ENCODE results near the gene SPDL1. TPM values are rescaled to one million over a fixed set of nuclear protein-coding genes. Genes with fewer than 3 reads are reported as not detected.

SPDL1 gene
- total and polyA plus RNA-seq, 2 donors from 2014 or later, result 3.2 to 6.8 TPM

GRCh38 chr5:169627551-169627950 is 44.0 kb downstream of the SPDL1 start:
- H3K27me3 ChIP-seq (ENCODE audit: control insufficient read depth, insufficient read depth, low read length), result no peaks in the 10 kb centered on the region
- H3K27ac ChIP-seq (ENCODE audit: low read depth in 2 of 2, low read length in 2 of 2), result no peak overlapping the region
- H3K9me3 ChIP-seq (ENCODE audit: control insufficient read depth in 2 of 3, insufficient read depth in 1 of 3, low read length in 3 of 3), result no peaks in the 10 kb centered on the region
- H3K36me3 ChIP-seq (ENCODE audit: control insufficient read depth in 2 of 3, insufficient read depth in 3 of 3, low read length in 3 of 3), result no peaks in the 10 kb centered on the region
- TF ChIP-seq CTCF (IDR thresholded peaks at IDR 0.05; ENCODE audit: borderline replicate concordance, extremely low read depth, insufficient read depth), result no peak
- no peak overlapping the region for H3K9ac ChIP-seq (ENCODE audit: low read length in 3 of 3)
- no peak overlapping the region for H3K4me3 ChIP-seq (ENCODE audit: low read length in 3 of 3)
- FAIRE-seq, result no peak
- no peak for DNase-seq
- no peaks in the 10 kb centered on the region for H3K4me1 ChIP-seq (ENCODE audit: control insufficient read depth in 2 of 3, insufficient read depth in 2 of 3, low read depth in 1 of 3, low read length in 3 of 3)
- intact Hi-C loops (cut with DNase I), result no loop called here

- Histone ChIP-seq H3K4me3 (ENCODE audit: low read length in 3 of 3) (no peak overlapping the region), H3K4me1 (ENCODE audit: control insufficient read depth in 2 of 3, insufficient read depth in 2 of 3, low read depth in 1 of 3, low read length in 3 of 3) (no peaks in the 10 kb centered on the region), H3K36me3 (ENCODE audit: control insufficient read depth in 2 of 3, insufficient read depth in 3 of 3, low read length in 3 of 3) (no peaks in the 10 kb centered on the region), H3K9ac (ENCODE audit: low read length in 3 of 3) (no peak overlapping the region), H3K9me3 (ENCODE audit: control insufficient read depth in 2 of 3, insufficient read depth in 1 of 3, low read length in 3 of 3) (no peaks in the 10 kb centered on the region), H3K27ac (ENCODE audit: low read depth in 2 of 2, low read length in 2 of 2) (no peak overlapping the region), H3K27me3 (ENCODE audit: control insufficient read depth, insufficient read depth, low read length) (no peaks in the 10 kb centered on the region)
- DNase-seq, result no peak
- no peak for TF ChIP-seq CTCF (IDR thresholded peaks at IDR 0.05; ENCODE audit: borderline replicate concordance, extremely low read depth, insufficient read depth)
- intact Hi-C loops (cut with DNase I), result no loop called here
- no peak for FAIRE-seq
Measured at GRCh38 chr5:169628892-169629291, 45.3 kb downstream of the SPDL1 start.

- no peaks in the 10 kb centered on the region for H3K27me3 ChIP-seq (ENCODE audit: control insufficient read depth, insufficient read depth, low read length)
- TF ChIP-seq CTCF (IDR thresholded peaks at IDR 0.05; ENCODE audit: borderline replicate concordance, extremely low read depth, insufficient read depth), result no peak
- DNase-seq (no peak), FAIRE-seq (no peak)
- H3K4me1 ChIP-seq (ENCODE audit: control insufficient read depth in 2 of 3, insufficient read depth in 2 of 3, low read depth in 1 of 3, low read length in 3 of 3), result no peaks in the 10 kb centered on the region
- no peak overlapping the region for H3K4me3 ChIP-seq (ENCODE audit: low read length in 3 of 3)
- H3K27ac ChIP-seq (ENCODE audit: low read depth in 2 of 2, low read length in 2 of 2), result no peak overlapping the region
- intact Hi-C loops (cut with DNase I), result no loop called here
- H3K9me3 ChIP-seq (ENCODE audit: control insufficient read depth in 2 of 3, insufficient read depth in 1 of 3, low read length in 3 of 3), result no peaks in the 10 kb centered on the region
- no peak overlapping the region for H3K9ac ChIP-seq (ENCODE audit: low read length in 3 of 3)
- no peaks in the 10 kb centered on the region for H3K36me3 ChIP-seq (ENCODE audit: control insufficient read depth in 2 of 3, insufficient read depth in 3 of 3, low read length in 3 of 3)
Measured at GRCh38 chr5:169629847-169630548, 46.4 kb downstream of the SPDL1 start.

- no peak overlapping the region for H3K27ac ChIP-seq (ENCODE audit: low read depth in 2 of 2, low read length in 2 of 2)
- H3K9me3 ChIP-seq (ENCODE audit: control insufficient read depth in 2 of 3, insufficient read depth in 1 of 3, low read length in 3 of 3), result no peaks in the 10 kb centered on the region
- H3K9ac ChIP-seq (ENCODE audit: low read length in 3 of 3), result no peak overlapping the region
- TF ChIP-seq CTCF (IDR thresholded peaks at IDR 0.05; ENCODE audit: borderline replicate concordance, extremely low read depth, insufficient read depth), result no peak
- no peak for DNase-seq
- no peaks in the 10 kb centered on the region for H3K4me1 ChIP-seq (ENCODE audit: control insufficient read depth in 2 of 3, insufficient read depth in 2 of 3, low read depth in 1 of 3, low read length in 3 of 3)
- H3K4me3 ChIP-seq (ENCODE audit: low read length in 3 of 3), result no peak overlapping the region
- intact Hi-C loops (cut with DNase I), result no loop called here
- no peaks in the 10 kb centered on the region for H3K27me3 ChIP-seq (ENCODE audit: control insufficient read depth, insufficient read depth, low read length)
- no peak for FAIRE-seq
- H3K36me3 ChIP-seq (ENCODE audit: control insufficient read depth in 2 of 3, insufficient read depth in 3 of 3, low read length in 3 of 3), result no peaks in the 10 kb centered on the region
Measured at GRCh38 chr5:169631360-169631759, 47.8 kb downstream of the SPDL1 start.
